Raji (cell line): ENCODE results near the gene FLII.

Experiments
- POLR2A ChIP-seq: IDR thresholded peaks from 2 replicates; pipeline ENCODE4 v1.6.1; 2011; ENCODE audit warnings: low read depth, low read length, control low read depth; ENCODE audit not compliant: insufficient read depth

FLII gene

DNA sequence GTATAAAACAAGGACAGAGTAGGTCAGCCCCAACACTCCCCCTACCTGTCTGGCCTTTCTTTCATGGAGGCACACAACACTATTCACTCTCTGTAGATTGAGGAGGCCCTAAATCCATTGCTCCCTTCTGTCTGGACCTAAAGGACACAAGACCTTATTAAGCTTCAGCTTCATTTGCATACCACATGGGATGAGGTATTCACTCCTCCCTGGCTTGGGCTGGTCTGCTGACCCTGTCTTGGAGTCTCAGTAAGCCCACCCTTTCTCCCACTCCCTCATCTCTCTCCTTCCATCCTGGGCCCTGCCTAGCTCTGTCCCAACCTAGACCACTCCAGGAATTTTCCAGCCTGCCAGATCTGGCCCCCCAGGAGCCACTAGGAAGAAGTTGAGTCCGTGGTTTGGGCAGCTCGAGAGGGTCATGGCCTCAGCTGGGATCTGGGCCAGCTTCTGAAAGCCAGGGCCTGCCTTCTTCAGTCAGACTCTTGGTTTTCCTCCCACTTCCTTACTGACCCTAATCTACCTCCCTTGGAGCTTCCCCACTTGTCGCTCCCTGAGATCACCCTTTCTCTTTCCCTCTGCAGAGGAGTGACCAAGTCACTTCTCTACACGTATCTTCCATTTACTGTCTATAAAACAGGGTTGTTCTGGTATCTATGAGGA lies 39.7 kb downstream of the FLII start:
- TF ChIP-seq POLR2A = no peak

- TF ChIP-seq POLR2A = no peak
Measured at GRCh38 chr17:18217412-18218015, 41.0 kb downstream of the FLII start.

DNA sequence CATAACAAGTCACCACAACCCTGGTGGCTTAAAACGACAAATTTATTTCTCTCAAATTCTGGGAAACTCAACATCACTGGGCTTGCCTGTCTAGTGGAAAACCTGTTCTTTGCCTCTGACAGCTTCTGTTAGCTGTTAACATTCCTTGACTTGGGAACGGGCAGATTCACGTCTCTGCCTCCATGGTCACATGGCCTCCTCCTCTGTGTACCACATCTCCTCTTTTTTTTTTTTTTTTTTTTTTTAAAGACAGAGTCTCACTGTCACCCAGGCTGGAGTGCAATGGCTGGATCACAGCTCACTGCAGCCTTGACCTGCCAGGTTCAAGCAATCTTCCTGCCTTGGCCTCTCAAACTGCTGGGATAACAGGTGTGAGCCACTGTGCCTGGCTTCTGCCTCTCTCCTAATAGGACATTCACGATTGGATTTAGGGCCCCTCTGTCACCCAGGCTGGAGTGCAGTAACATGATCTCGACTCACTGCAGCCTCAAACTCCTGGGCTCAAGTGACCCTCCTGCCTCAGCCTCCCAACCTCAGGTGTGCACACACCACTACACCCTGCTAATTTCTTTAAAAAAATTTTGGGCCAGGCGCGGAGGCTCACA lies 44.8 kb downstream of the FLII start:
- no peak for TF ChIP-seq POLR2A

- TF ChIP-seq POLR2A = no peak
Measured at GRCh38 chr17:18208092-18208491, 50.4 kb downstream of the FLII start.

GRCh38 chr17:18206962-18207361 lies 51.6 kb downstream of the FLII start:
- TF ChIP-seq POLR2A = no peak

- TF ChIP-seq POLR2A = no peak
Measured at GRCh38 chr17:18205861-18206260, 52.7 kb downstream of the FLII start.

- TF ChIP-seq POLR2A = no peak
Measured at GRCh38 chr17:18203308-18203707, 55.2 kb downstream of the FLII start.

DNA sequence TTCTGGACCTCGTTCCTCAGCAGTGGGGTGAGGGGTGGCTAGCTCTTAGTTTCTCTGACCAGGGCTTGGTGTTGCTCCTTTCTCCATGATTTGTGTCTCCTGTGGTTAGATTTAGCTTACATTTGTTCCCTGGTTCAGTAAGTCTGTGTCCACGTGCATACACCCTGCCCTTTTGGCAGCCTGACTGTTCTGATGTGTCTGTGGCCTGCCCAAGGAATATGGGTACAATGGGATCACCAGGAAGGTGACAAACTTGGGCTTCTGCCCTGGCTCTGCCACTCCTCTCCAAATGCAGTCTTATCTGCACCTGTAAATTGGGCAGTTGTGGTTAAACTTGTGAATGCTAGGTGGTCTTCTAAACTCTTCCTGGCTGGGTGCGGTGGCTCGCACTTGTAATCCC lies 57.4 kb downstream of the FLII start:
- TF ChIP-seq POLR2A = no peak

GRCh38 chr17:18198530-18198929 lies 60.0 kb downstream of the FLII start:
- no peak for TF ChIP-seq POLR2A

DNA sequence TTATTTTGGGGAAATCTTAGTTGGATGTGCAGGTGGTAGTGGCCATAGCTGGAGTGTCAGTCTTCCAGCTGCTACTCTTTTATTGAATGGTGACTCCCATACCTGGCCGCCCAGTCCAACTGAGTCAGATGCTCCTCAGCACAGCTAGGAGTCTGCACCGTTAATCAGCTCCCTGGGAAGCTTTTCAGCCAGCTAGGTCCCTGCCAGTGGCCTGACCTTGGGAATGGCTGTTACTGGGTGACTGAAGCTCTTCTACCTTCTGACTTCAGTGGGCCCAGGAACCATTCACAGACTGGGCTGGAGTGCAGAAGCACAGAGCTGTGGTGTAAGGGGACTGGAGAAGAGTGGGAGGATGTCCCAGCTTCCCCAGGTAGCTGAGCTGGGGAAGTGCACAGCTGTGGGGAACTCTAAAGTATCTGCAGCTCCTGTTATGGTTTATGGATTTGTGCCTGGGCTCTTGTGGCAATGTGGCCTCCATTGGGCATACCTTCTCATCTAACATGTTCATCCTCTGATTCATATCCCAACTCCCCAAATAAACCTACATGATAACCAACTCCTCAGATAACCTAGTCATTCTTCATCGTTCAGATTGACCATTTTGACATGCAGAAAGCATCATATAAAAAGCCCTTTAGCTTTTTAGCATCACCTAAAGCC lies 60.9 kb downstream of the FLII start:
- TF ChIP-seq POLR2A = no peak

DNA sequence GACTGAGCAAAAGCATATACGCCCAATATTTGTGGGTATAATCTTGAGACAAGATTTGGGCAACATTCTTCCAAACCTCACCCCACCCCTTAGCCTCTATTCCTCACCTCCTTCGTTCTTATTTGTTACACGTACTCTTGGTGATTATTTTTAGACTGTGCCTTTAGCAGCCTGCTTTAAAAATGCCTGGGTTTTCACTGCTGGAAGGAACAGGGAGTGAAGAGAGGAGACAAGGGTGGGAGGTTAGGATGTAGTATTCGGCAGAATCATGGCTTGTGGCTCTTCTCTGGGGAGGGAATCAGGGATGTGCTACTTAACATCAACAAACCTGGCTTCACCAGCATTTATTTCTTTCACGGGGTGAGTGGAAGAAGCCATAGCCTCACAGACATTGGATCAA lies 63.3 kb downstream of the FLII start:
- no peak for TF ChIP-seq POLR2A
